Adrenal gland (tissue), 5 donors: ENCODE results near the gene SORCS3.

Experiments
- POLR2A ChIP-seq, 2 donors: fragments of 450-650 bp; IDR thresholded peaks; one replicate each; pipeline ENCODE4 v1.6.1; 2017; ENCODE audit warnings: antibody characterized with exemption in 2 of 2, mild to moderate bottlenecking in 2 of 2, moderate library complexity in 1 of 2
- TF ChIP-seq, protein P1 (sequence below), 6 experiments: fragments of 450-650 bp in 4 of 6; fragments of 200-600 bp in 2 of 6; sonication (generic) in 1 of 6; IDR thresholded peaks; 1 replicate in 5 of 6; 2 replicates in 1 of 6; pipeline versions ENCODE4 v1.5.1 to v1.8.0; 2016 to 2021; ENCODE audit warnings: antibody characterized with exemption in 6 of 6, mild to moderate bottlenecking in 2 of 6, moderate library complexity in 1 of 6
- donor health status: DM: no; HTN: no; CAD: no.

DNA sequence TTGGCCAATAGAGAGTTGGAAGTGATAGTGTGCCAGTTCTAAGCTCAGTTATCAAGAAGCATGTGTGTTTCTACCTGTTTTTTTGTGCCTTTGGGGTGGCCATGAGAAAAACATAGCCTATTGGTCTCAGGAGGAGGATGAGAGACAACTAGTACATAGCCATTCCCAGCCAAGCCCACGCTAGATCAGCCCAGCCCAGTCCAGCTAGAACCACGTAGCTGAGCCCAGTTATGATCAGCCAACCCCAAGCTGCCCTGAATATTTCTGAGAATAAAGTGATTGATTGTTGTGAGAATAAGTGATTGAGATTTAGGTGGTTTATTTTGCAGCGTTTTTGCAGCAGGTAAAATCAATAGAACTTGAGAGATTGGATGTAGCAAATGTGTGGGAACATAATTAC is 15.9 kb downstream of the SORCS3 start:
- TF ChIP-seq, protein P1, sequence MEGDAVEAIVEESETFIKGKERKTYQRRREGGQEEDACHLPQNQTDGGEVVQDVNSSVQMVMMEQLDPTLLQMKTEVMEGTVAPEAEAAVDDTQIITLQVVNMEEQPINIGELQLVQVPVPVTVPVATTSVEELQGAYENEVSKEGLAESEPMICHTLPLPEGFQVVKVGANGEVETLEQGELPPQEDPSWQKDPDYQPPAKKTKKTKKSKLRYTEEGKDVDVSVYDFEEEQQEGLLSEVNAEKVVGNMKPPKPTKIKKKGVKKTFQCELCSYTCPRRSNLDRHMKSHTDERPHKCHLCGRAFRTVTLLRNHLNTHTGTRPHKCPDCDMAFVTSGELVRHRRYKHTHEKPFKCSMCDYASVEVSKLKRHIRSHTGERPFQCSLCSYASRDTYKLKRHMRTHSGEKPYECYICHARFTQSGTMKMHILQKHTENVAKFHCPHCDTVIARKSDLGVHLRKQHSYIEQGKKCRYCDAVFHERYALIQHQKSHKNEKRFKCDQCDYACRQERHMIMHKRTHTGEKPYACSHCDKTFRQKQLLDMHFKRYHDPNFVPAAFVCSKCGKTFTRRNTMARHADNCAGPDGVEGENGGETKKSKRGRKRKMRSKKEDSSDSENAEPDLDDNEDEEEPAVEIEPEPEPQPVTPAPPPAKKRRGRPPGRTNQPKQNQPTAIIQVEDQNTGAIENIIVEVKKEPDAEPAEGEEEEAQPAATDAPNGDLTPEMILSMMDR (IDR thresholded peaks at IDR 0.05) = no peak
- no peak for TF ChIP-seq POLR2A (IDR thresholded peaks at IDR 0.05)
